Activated CD4-positive, alpha-beta T cell treated with anti-CD3 and anti-CD28 coated beads, Interleukin-2, amount 50 U/mL, for 4 hours (primary cell): Measurements from ENCODE around the gene CLEC3B.
"Not testable (repeated sequence)": the region's sequence is repeated elsewhere in the genome, so short reads cannot be mapped to it uniquely, and the experiment has no call there.

Source experiments
- DNase-seq, 2 experiments: peaks; one replicate each; pipeline ENCODE4 v3.0.0-alpha.2; 2020

The CLEC3B gene

GRCh38 chr3:45071075-45071474, 45.0 kb downstream of the CLEC3B start:
- no peak for DNase-seq

GRCh38 chr3:45075821-45076625, 49.9 kb downstream of the CLEC3B start:
- DNase-seq = no peak

- DNase-seq = not testable (repeated sequence)
These were observed 52.2 kb downstream of the CLEC3B start for GRCh38 chr3:45078256-45078655.

GRCh38 chr3:45078910-45079522, 52.9 kb downstream of the CLEC3B start:
- DNase-seq = no peak

- no peak for DNase-seq
These were observed 53.6 kb downstream of the CLEC3B start for GRCh38 chr3:45079715-45080114.

GRCh38 chr3:45080824-45081223, 54.7 kb downstream of the CLEC3B start:
- no peak for DNase-seq

DNA sequence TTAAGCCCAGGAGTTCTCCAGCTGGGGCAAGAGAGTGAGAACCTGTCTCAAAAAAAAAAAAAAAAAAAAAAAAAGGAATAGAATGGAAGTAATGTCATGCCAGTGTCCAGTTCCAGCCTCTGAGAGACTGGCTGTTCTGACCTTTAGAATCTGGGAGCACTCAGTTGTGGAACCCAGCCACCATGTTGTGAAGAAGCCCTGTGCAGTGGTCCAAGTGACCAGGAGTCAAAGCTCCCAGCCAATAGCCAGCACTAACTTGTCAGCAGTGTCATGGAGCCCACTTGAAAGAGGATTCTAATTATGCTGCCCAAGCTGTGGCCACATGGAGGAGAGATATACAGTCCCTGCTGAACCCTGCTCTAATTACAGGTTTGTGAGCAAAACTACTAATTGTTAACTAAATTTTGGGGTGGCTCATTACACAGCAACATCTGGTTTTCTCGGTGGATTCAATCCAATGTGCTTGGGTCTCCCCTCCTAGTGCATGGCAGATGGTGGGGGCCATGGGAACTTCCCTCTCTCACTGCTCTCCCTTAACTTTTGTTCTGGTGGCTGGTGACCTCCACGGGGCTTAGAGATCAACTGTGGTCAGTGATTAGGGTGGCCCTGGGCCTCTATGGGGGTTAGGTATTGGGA, 55.5 kb downstream of the CLEC3B start:
- DNase-seq = no peak

GRCh38 chr3:45082142-45082538, 56.0 kb downstream of the CLEC3B start:
- no peak for DNase-seq

DNA sequence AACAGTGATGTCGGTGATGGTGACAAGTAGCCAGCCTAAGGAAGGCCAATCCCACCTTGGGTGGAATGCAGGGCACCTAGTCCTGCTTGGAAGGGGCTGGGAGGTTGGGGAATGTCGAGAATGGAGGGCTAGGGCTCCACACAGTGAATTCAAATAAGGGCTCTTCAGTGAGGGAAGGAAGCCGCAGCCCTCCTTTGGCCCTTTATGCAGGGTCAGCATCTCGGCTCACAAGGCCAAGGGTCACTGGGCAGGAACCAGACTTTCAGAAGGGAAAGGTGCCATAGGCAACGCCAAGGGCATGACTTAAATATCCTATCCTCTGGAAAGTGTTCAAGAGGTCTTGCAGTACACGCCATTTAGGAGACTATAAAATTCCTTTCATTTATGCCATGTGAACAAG, 56.9 kb downstream of the CLEC3B start:
- DNase-seq = no peak

GRCh38 chr3:45084361-45084760, 58.3 kb downstream of the CLEC3B start:
- DNase-seq = no peak

DNA sequence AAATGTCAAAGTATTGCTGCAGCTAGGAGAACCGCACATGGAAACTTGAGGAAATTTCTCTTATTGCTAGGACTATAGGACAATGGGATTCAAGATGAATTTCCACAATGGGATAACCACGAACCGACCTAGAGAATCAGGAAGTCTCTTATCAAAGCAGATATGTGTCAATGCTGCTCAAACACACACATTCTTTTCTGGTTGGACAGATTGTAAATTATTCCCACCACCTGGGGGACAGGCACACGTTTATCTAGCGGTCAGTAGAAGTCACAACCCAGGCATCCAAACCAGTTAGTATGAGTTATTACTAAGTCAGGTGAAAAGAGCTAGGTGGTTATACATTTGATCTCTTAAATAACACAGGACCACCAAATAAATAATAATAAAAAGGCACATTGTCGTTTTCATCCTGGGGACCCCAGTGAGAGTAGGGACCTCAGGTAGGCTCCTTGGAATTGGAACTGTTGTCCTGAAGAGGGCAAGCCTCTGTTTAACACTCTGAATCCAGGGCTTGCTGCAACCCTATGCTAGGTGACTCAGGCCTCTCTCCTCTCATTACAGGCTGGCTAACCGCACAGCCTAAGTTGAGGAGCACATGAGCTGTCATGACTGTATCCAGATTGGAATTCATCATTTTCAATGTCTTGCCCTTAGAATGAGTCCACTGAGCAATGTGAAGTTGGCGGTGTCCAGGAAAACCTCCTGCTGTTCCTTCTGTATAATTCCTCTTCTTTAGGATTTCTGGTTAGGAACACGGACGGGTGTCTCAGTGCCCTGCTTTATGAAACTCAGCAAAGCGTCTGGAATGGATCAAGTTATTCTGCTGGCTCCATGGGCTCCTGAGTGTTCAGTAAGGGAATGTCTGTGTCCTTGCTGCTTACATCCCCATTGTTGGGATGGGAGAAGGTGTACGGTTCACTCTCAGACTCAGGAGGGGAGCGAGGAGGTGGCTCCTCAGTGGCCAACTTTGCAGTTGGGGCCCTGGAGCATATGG, 59.0 kb downstream of the CLEC3B start:
- no peak for DNase-seq
